ENCODE measurements around the gene PIGU. TPM values are rescaled to one million over a fixed set of nuclear protein-coding genes. Genes with fewer than 3 reads are reported as not detected.

The PIGU gene
- total and polyA plus RNA-seq, 2 of the 13 experiments (the other 11 are each of a cell fraction or from before 2014, with no cell fraction given): 45.5 to 231 TPM

GRCh38 chr20:34704177-34705007 lies 27.5 kb upstream of the PIGU start, which contains the start of gene TP53INP2 (continued):
- peak; percentile 71; the same call in 1 of the 2 replicates for TF ChIP-seq PLSCR1 (CRISPR knock-in tag; IDR thresholded peaks at IDR 0.05; ENCODE audit: borderline replicate concordance)
- TF ChIP-seq ZNF850 (CRISPR knock-in tag; conservative IDR thresholded peaks at IDR 0.05): no peak
- TF ChIP-seq ZNF724P (CRISPR knock-in tag; IDR thresholded peaks at IDR 0.05; ENCODE audit: borderline replicate concordance): no peak
- TF ChIP-seq BCL6 (CRISPR knock-in tag; IDR thresholded peaks at IDR 0.05): no peak; the same call in 1 of the 2 replicates
- peak; percentile 72 for TF ChIP-seq SP5 (CRISPR knock-in tag; IDR thresholded peaks at IDR 0.05; ENCODE audit: borderline replicate concordance, low read depth)
- TF ChIP-seq SOX5 (CRISPR knock-in tag; IDR thresholded peaks at IDR 0.05; ENCODE audit: borderline replicate concordance): 0 out of 2 replicates have a peak, but pooled peaks have one; percentile 21
- TF ChIP-seq SCMH1 (CRISPR knock-in tag; IDR thresholded peaks at IDR 0.05; ENCODE audit: borderline replicate concordance): no peak
- peak; percentile 49 for TF ChIP-seq FOSL2 (CRISPR knock-in tag; IDR thresholded peaks at IDR 0.05)
- peak; percentile 9; the same call in 1 of the 2 replicates for TF ChIP-seq ZNF768 (CRISPR knock-in tag; IDR thresholded peaks at IDR 0.05)
- TF ChIP-seq FOXK1 (CRISPR knock-in tag; IDR thresholded peaks at IDR 0.05; ENCODE audit: borderline replicate concordance, low read depth): no peak; the same call in 1 of the 2 replicates
- TF ChIP-seq TCF7 (IDR thresholded peaks at IDR 0.05; ENCODE audit: low read depth): peak; percentile 47; the same call in 1 of the 2 replicates
- no peak for TF ChIP-seq ATRX (CRISPR knock-in tag; IDR thresholded peaks at IDR 0.05; ENCODE audit: borderline replicate concordance)
- 0 out of 2 replicates have a peak, but pooled peaks have one; percentile 26 for TF ChIP-seq ZNF281 (CRISPR knock-in tag; IDR thresholded peaks at IDR 0.05; ENCODE audit: borderline replicate concordance)
- TF ChIP-seq ISL2 (CRISPR knock-in tag; IDR thresholded peaks at IDR 0.05): 0 out of 2 replicates have a peak, but pooled peaks have one; percentile 4
- no peak for TF ChIP-seq NR0B2 (CRISPR knock-in tag; IDR thresholded peaks at IDR 0.05)
- peak; percentile 4; the same call in 1 of the 2 replicates for TF ChIP-seq MEIS2 (CRISPR knock-in tag; IDR thresholded peaks at IDR 0.05)
- TF ChIP-seq, protein P1, sequence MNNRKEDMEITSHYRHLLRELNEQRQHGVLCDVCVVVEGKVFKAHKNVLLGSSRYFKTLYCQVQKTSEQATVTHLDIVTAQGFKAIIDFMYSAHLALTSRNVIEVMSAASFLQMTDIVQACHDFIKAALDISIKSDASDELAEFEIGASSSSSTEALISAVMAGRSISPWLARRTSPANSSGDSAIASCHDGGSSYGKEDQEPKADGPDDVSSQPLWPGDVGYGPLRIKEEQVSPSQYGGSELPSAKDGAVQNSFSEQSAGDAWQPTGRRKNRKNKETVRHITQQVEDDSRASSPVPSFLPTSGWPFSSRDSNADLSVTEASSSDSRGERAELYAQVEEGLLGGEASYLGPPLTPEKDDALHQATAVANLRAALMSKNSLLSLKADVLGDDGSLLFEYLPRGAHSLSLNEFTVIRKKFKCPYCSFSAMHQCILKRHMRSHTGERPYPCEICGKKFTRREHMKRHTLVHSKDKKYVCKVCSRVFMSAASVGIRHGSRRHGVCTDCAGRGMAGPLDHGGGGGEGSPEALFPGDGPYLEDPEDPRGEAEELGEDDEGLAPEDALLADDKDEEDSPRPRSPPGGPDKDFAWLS (CRISPR knock-in tag; IDR thresholded peaks at IDR 0.05; ENCODE audit: borderline replicate concordance): no peak
- TF ChIP-seq PREB (CRISPR knock-in tag; IDR thresholded peaks at IDR 0.05): no peak
- TF ChIP-seq, protein P2, sequence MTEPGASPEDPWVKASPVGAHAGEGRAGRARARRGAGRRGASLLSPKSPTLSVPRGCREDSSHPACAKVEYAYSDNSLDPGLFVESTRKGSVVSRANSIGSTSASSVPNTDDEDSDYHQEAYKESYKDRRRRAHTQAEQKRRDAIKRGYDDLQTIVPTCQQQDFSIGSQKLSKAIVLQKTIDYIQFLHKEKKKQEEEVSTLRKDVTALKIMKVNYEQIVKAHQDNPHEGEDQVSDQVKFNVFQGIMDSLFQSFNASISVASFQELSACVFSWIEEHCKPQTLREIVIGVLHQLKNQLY (CRISPR knock-in tag; IDR thresholded peaks at IDR 0.05): no peak
- TF ChIP-seq ZNF782 (CRISPR knock-in tag; IDR thresholded peaks at IDR 0.05; ENCODE audit: borderline replicate concordance): no peak
- TF ChIP-seq ZNF496 (CRISPR knock-in tag; IDR thresholded peaks at IDR 0.05; ENCODE audit: insufficient replicate concordance): no peak
